Subcutaneous abdominal adipose tissue (tissue), 5 donors: ENCODE measurements around the gene ATP10D.

Experiments used
- H3K27ac ChIP-seq: one replicate; pipeline ENCODE4 v1.7.0; 2013; ENCODE audit warnings: low read depth, mild to moderate bottlenecking, inconsistent platforms, low read length, moderate library complexity
- H3K27me3 ChIP-seq, 5 donors: one replicate each; pipeline ENCODE4 v1.7.0; 2013; ENCODE audit warnings: low read length in 5 of 5, inconsistent platforms in 1 of 5; ENCODE audit not compliant: control insufficient read depth in 5 of 5, insufficient read depth in 4 of 5
- H3K36me3 ChIP-seq, 5 donors: one replicate each; pipeline ENCODE4 v1.7.0; 2013; ENCODE audit warnings: low read length in 5 of 5; ENCODE audit not compliant: control insufficient read depth in 5 of 5, insufficient read depth in 5 of 5
- H3K4me1 ChIP-seq, 5 donors: one replicate each; pipeline ENCODE4 v1.7.0; 2013; ENCODE audit warnings: low read length in 5 of 5, mild to moderate bottlenecking in 3 of 5, moderate library complexity in 1 of 5; ENCODE audit not compliant: control insufficient read depth in 5 of 5, insufficient read depth in 5 of 5
- H3K4me3 ChIP-seq, 5 donors: one replicate each; pipeline ENCODE4 v1.7.0; 2013; ENCODE audit warnings: low read length in 5 of 5, low read depth in 1 of 5
- H3K9ac ChIP-seq, 5 donors: one replicate each; pipeline ENCODE4 v1.7.0; 2013; ENCODE audit warnings: low read length in 5 of 5, mild to moderate bottlenecking in 4 of 5, moderate library complexity in 3 of 5
- H3K9me3 ChIP-seq, 5 donors: one replicate each; pipeline ENCODE4 v1.7.0; 2013; ENCODE audit warnings: low read length in 5 of 5; ENCODE audit not compliant: control insufficient read depth in 5 of 5
- donor health status: healthy.
- donor health status: healthy.
- donor health status: healthy.
- donor health status: healthy.
- donor health status: healthy.

Gene ATP10D

GRCh38 chr4:47562297-47562696 lies 77.2 kb downstream of the ATP10D start:
- Histone ChIP-seq H3K9ac (no peak overlapping the region), H3K27ac (no peak overlapping the region), H3K27me3 (no peaks in the 10 kb centered on the region), H3K4me1 (no peaks in the 10 kb centered on the region), H3K9me3 (no peaks in the 10 kb centered on the region), H3K36me3 (peaks cover 10 to 31% (median 12%) of the 10 kb centered on the region in 5 donors), H3K4me3 (no peak overlapping the region)

GRCh38 chr4:47566566-47566965 lies 81.5 kb downstream of the ATP10D start:
- H3K4me1 ChIP-seq = no peaks in the 10 kb centered on the region
- no peaks in the 10 kb centered on the region for H3K9me3 ChIP-seq
- no peak overlapping the region for H3K27ac ChIP-seq
- H3K36me3 ChIP-seq = peaks cover 5 to 31% (median 13%) of the 10 kb centered on the region in 5 donors
- H3K9ac ChIP-seq = no peak overlapping the region
- H3K4me3 ChIP-seq = no peak overlapping the region
- H3K27me3 ChIP-seq = no peaks in the 10 kb centered on the region

GRCh38 chr4:47566969-47567368 lies 81.9 kb downstream of the ATP10D start:
- no peaks in the 10 kb centered on the region for H3K9me3 ChIP-seq
- peaks cover 6 to 35% (median 16%) of the 10 kb centered on the region in 5 donors for H3K36me3 ChIP-seq
- H3K4me1 ChIP-seq = no peaks in the 10 kb centered on the region
- no peaks in the 10 kb centered on the region for H3K27me3 ChIP-seq
- H3K9ac ChIP-seq = no peak overlapping the region
- H3K27ac ChIP-seq = no peak overlapping the region
- no peak overlapping the region for H3K4me3 ChIP-seq

- Histone ChIP-seq H3K9ac (no peak overlapping the region), H3K4me3 (no peak overlapping the region), H3K9me3 (no peaks in the 10 kb centered on the region), H3K27me3 (no peaks in the 10 kb centered on the region), H3K4me1 (no peaks in the 10 kb centered on the region), H3K27ac (no peak overlapping the region), H3K36me3 (peaks cover 8 to 36% (median 19%) of the 10 kb centered on the region in 5 donors)
Measured at GRCh38 chr4:47567511-47567910, 82.4 kb downstream of the ATP10D start.

GRCh38 chr4:47570816-47571215 lies 85.7 kb downstream of the ATP10D start:
- H3K36me3 ChIP-seq = peaks cover 12 to 57% (median 36%) of the 10 kb centered on the region in 5 donors
- no peak overlapping the region for H3K9ac ChIP-seq
- no peak overlapping the region for H3K27ac ChIP-seq
- H3K4me3 ChIP-seq = no peak overlapping the region
- no peaks in the 10 kb centered on the region for H3K4me1 ChIP-seq
- no peaks in the 10 kb centered on the region for H3K9me3 ChIP-seq
- H3K27me3 ChIP-seq = no peaks in the 10 kb centered on the region

- Histone ChIP-seq H3K4me1 (peaks cover 0 to 8% (median 0%) of the 10 kb centered on the region in 5 donors), H3K9me3 (no peaks in the 10 kb centered on the region), H3K4me3 (no peak overlapping the region), H3K9ac (no peak overlapping the region), H3K27ac (no peak overlapping the region), H3K27me3 (no peaks in the 10 kb centered on the region), H3K36me3 (peaks cover 14 to 65% (median 40%) of the 10 kb centered on the region in 5 donors)
Measured at GRCh38 chr4:47572981-47573380, 87.9 kb downstream of the ATP10D start.

- Histone ChIP-seq H3K27ac (peak overlapping the region; percentile 51), H3K9ac (no peak overlapping the region), H3K27me3 (no peaks in the 10 kb centered on the region), H3K36me3 (peaks cover 18 to 65% (median 38%) of the 10 kb centered on the region in 5 donors), H3K4me3 (no peak overlapping the region), H3K9me3 (no peaks in the 10 kb centered on the region), H3K4me1 (peaks cover 0 to 15% (median 0%) of the 10 kb centered on the region in 5 donors)
Measured at GRCh38 chr4:47577779-47578553, 92.9 kb downstream of the ATP10D start.

GRCh38 chr4:47579235-47579634 lies 94.2 kb downstream of the ATP10D start:
- Histone ChIP-seq H3K4me1 (peaks cover 0 to 15% (median 0%) of the 10 kb centered on the region in 5 donors), H3K9ac (no peak overlapping the region), H3K4me3 (no peak overlapping the region), H3K9me3 (no peaks in the 10 kb centered on the region), H3K27me3 (no peaks in the 10 kb centered on the region), H3K36me3 (peaks cover 18 to 62% (median 38%) of the 10 kb centered on the region in 5 donors), H3K27ac (no peak overlapping the region)

GRCh38 chr4:47590325-47590724 lies 105.2 kb downstream of the ATP10D start:
- peaks cover 37 to 71% (median 48%) of the 10 kb centered on the region in 5 donors for H3K36me3 ChIP-seq
- H3K9ac ChIP-seq = no peak overlapping the region
- H3K27ac ChIP-seq = no peak overlapping the region
- peak overlapping the region in 1 of 5 donors; percentile 15 for H3K4me3 ChIP-seq
- no peaks in the 10 kb centered on the region for H3K27me3 ChIP-seq
- H3K4me1 ChIP-seq = no peaks in the 10 kb centered on the region
- peaks cover 3 to 15% (median 7%) of the 10 kb centered on the region in 5 donors for H3K9me3 ChIP-seq

GRCh38 chr4:47597696-47598095 lies 112.6 kb downstream of the ATP10D start:
- H3K27me3 ChIP-seq = no peaks in the 10 kb centered on the region
- H3K36me3 ChIP-seq = peaks cover 0 to 9% (median 2%) of the 10 kb centered on the region in 5 donors
- H3K4me3 ChIP-seq = no peak overlapping the region
- no peak overlapping the region for H3K27ac ChIP-seq
- no peak overlapping the region for H3K9ac ChIP-seq
- H3K9me3 ChIP-seq = peaks cover 0 to 2% (median 0%) of the 10 kb centered on the region in 5 donors
- H3K4me1 ChIP-seq = no peaks in the 10 kb centered on the region
